SKM-1 (cell line): ENCODE results near the gene ZNF581.
A peak's percentile ranks its signal among the peaks of the same experiment; 100 is the strongest.

Experiments used
- DNase-seq: peaks from one replicate; lab custom pipeline; 2025; ENCODE audit not compliant: unreplicated experiment; lab: John Stamatoyannopoulos, UW

ZNF581 gene

DNA sequence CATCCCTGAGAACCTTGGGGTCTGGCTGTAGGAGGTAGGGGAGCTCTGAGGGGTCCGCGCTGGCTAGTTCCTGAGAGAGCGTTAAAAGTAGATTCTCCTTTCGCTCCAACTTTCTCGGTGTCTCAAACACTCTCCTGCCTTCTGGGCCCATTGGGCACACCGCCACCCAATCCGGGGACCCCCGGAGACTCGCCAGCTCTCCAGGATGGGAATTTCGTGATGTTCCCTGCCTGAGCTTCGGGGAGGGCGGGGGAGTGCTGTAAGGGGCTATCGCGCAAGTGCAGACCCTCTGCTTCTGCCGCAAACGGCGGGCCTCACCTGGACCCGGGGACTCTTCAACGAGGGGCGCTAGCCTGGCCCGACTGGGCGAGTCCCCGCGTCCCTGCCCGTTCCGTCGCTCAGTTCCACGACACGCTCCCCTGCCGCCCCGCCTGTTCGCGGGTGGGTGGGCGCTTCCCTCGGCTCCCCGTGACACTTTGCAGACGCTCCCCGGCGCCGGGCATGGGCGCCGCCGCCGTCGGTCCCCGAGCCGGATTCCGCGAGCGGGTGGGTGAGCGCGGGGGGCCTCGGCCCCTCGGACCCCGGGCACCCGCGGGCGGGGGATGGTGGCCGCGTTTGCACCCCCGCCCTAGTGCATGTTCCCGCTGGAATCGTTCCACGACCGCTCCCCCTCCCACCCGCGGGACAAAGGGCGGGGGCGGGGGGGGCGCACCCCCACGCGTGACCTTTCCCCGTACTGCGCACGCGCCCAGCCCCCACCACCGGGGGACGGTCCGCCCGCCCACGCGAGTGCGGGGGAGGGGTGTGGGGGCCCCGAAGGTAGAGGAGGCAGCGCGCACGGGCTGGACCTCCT is 4.5 kb downstream of the ZNF581 start, which contains the start of gene CCDC106:
CCDC106 (plus strand) TSS at position 481 of the 853 bp plus-strand sequence. CDS start 835 bp downstream, outside the sequence.
- DNase-seq, result no peak

DNA sequence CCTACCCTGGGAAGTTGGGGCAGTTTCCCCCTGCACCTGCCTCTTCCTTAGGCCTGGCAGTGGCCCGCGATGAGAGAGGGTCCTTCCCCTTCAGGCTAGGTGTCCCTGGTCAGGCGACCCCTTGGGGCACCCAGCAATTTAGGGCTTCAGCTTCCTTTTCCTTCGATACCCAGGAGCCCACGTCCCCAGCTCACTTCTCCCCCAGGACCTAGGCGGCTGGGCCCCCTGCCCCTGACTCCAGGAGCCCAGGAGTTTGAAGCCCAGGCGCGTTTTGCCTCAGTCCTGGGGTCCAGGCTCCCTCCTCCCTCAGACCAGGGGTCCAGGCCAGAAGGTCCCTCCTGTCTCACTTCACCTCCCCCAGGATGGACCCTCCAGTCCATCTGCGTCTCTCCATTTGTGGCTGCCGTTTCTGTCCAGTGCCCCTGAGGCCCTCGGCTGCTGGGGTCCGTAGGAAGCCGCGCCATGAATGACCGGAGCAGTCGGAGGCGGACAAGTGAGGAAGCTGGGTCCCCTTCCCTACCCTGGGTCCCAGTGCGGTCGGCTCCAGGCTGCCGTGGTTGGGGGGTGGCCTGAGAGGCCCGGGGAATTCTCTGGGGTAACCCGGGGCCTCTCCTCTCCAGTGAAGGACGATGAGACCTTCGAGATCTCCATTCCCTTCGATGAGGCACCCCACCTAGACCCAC is 5.3 kb downstream of the ZNF581 start:
- DNase-seq, result no peak

DNA sequence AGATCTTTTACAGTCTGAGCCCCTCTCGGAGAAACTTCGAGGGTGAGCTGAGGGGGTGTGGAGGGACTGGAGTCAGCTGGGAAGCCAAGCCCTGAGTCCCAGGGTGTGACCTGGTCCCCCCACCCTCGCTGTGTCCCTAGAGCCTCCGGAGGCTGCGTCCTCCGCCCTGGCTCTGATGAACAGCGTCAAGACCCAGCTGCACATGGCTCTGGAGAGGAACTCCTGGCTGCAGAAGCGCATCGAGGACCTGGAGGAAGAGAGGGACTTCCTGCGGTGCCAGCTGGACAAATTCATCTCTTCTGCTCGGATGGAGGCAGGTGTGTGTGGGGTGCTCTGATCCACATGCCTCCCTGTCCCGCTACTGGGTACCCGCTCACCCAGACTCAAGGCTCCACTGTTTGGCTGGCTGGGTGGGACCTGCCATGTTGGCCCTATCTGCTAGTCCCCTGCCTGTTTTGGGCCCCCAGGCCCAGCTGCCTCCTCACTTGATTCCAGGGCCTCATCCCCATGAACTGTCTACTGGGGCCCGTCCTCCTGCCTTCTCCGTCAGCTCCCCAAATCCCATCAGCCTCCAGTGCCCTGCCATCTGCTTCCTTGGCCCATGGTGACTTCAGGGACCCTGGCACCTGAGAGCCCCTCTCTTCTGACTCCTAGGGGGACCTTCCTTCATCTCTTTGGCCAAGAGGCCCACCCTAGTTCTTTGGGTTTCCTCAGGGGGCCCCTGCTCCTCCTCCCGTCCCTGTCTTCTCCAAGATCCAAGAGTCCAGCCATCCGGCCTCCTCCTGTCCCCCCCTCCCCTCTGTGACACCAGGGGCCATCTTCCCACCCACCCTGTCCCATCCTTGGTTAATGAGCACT is 6.0 kb downstream of the ZNF581 start:
- DNase-seq, result no peak

DNA sequence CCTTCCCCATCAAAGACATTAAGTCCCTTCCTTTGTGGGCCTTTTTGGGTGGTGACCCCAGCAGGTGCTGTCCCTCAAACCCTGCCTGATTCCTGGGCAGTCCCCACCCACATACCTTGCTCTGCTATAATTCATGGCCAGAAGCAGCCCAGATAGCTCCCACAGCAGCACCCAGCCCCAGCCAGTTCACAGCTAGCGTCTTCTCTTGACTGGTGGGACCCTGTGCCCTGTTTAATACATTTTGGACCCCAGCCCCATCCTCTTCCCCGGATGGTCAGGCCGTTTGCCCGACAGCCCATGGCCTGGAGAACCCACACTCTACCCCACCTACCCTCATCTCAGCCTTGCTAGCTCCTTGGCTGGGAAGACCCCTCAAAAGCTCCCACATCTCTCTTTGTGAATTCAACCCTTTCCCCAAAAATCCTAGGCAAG is 6.7 kb downstream of the ZNF581 start:
- DNase-seq, result no peak

DNA sequence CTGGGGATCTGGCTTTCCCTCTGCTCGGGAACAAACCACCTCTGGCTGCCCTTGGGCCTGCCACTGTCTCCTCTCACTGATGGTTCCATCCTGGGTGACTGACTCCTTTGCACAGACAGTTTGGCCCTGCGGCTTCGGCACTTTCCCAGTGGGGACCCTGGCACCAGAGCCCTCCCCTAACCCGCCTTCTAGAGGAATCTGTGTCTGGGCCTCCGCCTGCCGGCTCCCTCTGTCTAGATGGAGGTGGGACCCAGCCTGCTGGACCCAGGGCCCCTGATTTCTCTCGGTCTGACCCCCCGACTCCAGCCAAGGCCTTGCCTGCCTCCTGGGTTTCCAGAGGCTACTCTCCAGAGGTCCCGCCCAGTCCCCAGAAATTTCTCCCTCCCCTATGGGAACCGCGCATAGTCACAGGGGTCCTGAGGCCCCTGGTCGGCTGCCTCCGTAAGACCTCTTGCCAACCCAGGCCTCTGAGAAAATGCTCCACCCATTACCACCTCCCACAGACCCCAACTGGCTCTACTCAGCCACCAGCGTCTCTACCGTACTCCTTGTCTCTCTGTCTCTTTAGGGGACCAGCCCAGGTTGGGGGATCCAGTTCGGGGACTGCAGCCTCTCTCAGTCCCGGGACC is 7.3 kb downstream of the ZNF581 start:
- no peak for DNase-seq

DNA sequence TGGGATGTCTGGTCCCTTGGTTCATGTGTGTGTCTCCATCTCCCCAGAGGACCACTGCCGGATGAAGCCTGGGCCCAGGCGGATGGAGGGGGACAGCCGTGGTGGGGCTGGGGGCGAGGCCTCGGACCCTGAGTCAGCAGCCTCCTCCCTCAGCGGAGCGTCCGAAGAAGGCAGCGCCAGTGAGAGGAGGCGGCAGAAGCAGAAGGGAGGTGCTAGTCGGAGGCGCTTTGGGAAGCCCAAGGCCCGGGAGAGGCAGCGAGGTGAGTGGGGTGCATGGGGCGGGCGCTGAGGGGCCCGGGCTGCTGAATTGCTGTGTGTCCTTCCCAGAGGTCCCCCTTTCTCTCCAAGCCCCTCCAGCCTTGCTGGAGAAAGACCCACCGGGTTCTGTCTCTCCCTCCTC is 7.8 kb downstream of the ZNF581 start:
- DNase-seq, result no peak

DNA sequence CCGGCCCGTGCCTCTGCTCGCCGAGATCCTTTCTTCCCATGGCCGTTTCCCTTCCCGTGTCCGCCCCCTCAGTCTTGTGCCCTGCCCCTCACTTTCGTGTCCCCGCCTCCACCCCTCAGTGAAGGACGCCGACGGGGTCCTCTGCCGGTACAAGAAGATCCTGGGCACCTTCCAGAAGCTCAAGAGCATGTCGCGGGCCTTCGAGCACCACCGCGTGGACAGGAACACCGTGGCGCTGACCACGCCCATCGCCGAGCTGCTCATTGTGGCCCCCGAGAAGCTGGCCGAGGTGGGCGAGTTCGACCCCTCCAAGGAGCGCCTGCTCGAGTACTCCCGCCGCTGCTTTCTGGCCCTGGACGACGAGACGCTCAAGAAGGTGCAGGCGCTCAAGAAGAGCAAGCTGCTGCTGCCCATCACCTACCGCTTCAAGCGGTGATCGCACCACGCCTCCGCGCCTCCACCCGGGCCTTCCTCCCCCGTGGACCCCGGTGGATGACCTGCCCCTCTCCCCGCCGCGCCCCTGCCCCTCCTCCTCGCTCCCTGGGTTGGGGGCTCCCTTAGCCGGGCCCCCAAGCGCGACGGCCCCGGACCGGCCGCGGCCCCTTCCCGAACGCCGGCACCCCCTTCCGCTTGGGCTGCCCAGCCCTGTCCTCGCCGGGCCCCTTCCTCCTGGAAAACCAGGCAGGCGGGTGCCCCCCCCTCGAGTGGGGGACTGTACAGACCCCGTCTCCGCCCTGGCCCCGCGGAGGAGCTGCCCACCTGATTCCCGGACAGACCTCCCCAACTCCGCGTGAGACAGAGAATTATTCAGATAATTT is 9.1 kb downstream of the ZNF581 start:
- DNase-seq, result no peak

DNA sequence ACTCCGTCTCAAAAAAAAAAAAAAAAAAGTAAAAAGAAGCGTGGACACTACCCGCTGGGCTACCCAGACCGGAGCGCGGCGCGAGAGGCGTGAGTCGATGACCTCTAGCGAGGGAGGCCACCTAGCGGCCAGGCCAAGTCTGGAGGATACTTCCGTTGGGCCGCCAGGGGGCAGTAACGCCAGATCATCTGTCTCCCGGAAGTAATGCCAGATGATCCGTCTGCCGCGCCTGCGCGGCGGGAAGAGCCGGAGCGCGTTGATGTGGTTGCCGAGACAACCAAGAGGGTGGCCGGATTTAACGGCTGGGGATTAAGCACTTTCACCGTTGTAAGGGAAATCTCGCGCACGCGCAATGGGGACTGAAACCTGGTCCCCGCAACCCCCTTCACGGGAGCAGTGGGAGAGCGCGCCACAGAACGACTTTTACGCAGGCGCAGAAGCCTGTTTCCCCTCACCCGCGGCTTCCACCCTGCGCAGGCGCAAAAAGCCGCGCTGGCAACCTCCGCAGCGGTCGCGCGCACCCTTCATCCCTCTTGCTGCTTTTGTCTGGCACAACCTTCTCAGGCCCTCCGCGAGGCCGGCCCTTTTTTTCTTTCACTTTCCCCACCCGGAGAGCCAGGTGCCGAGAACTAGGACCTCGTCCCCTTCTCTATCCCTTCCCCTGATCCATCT is 10.3 kb downstream of the ZNF581 start:
- DNase-seq, result peak; percentile 64

DNA sequence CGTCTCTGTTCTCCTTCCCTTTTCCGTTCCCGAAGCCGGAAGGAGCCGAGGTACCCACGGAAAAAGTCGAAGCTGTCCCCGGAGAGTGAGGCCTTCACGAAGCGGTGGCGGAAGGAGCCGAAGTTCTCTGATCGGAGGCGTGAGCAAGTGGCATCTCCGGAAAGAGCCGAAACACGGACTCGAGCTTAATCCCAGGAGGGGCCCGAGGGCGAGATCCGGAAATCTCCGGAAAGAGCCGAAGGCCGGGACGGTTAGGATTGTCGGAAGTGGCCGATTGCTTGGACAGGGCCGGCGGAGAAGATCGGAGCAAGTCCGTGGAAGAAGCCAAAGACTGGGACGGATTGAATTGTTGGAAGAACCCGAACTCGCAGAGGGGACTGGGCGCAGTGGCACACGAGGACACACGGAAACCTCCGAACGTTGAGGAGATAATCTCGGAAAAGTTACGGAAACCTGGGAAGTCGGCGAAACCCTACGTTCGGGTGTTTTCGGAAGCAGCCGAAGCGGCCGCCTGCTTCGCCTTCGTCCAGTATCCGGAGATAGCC is 10.9 kb downstream of the ZNF581 start:
- peak; percentile 86 for DNase-seq

DNA sequence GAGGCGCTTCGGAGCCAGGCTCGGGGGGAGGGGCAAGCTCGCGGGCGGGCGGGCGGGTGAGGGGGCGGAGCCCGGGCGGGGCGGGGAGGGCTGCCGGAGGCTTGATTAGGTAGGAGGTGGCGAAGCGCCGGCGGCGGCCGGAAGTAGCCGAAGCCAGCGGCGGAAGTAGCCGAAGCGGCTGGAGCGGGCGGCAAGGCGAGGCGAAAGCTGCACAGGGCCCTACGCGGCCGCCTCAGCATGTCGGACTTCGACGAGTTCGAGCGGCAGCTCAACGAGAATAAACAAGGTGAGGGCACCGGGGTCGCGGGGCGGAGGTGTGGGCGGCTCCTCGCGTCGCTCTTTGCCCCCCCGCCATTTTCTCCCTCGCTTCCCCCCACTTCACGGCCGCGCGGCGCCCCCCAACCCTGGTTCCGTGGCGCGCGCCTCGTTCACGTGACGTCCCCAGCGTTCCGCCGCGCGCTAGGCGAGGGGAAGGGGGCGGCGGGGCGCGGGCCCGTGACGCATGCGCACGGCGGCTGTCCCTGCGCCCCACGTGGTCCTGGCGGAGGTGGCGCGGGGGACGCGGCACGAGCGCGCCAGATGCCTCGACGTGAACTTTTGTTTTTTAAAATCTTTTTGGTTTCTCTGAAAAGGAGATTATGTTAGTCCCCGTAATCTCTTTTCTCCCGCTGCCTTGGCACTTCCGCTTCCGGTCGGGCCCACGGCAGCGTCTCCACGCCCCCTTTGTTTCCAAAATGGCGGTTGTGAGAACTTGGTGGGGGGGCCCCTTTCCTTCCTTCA is 11.6 kb downstream of the ZNF581 start, which contains the start of gene U2AF2:
U2AF2 (plus strand) TSS at position 168 of the 780 bp plus-strand sequence; CDS start at position 238, 70 bp downstream.
- DNase-seq, result peak; percentile 57

DNA sequence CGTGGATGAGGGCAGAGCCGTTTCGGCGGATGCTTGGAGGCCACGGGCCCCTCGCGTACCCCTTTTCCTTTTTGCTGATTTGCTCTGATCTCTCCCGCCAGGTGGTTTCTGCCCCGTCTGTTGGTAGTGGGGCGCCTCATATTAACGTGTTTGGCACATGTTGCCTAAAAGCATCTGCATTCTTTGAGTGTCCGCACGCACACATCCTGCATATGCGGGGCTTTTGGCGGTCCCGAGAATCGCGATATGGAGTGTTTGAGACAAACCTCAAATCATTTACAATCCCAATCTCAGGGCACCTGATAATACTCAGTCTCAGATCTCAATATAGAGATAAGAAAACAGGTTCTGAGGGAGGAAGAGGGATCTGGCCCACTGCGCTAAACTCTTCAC is 12.2 kb downstream of the ZNF581 start:
- DNase-seq, result no peak

DNA sequence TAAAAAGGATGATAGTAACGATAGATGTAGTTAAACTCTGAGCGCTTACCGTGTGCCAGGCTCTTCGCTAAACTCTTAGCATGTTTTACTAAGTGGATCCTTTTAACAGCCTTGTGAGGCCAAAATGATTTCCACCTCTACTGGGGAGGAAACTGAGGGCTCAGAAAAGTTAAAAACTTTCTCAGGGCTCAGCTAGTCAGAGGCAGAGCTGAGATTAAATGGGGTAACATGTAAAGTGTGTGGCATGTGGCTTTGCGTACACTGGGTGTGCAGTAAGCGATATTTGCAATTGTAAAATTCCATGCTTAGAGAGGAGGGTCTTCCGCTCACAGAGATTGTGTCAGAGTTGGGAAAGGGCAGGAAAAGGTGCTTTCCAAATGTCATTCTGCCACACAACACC is 13.1 kb downstream of the ZNF581 start:
- DNase-seq, result no peak

DNA sequence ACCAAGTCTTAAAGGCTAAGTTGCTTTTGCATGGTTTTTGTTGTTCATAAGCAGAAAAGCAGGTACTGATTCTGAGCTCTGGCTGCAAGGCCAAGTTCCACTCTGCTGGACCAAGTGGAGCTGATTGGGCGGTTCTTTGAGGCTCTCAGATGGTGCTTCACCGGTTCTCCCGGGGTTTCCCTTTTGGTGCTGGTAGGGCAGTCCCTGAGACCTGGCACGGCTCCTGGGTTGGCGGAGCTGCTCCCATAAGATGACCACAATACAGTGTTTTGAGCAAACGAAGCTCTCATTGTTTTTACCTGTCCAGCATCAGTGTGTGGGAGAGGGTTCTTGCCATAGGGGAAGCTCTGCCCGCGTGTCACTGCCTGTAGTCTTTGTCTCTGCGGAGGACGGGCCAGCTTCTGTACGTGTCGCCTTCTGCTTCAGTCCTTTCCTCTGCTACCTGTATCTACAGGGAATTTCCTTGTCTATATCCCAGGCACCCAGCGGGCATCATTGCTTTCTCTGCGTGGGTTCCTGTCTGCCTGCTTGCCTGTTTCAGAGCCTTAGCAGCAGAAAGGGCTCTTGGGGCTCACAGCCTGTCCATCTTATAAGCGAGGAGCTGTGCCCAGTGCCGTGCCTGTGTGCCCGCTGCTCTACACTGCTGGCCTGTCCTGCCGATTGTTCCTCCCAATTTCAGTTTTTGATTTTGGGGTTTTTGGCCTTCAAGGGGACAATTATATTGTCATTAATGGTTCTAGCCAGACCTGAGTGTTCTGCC is 13.7 kb downstream of the ZNF581 start:
- no peak for DNase-seq

DNA sequence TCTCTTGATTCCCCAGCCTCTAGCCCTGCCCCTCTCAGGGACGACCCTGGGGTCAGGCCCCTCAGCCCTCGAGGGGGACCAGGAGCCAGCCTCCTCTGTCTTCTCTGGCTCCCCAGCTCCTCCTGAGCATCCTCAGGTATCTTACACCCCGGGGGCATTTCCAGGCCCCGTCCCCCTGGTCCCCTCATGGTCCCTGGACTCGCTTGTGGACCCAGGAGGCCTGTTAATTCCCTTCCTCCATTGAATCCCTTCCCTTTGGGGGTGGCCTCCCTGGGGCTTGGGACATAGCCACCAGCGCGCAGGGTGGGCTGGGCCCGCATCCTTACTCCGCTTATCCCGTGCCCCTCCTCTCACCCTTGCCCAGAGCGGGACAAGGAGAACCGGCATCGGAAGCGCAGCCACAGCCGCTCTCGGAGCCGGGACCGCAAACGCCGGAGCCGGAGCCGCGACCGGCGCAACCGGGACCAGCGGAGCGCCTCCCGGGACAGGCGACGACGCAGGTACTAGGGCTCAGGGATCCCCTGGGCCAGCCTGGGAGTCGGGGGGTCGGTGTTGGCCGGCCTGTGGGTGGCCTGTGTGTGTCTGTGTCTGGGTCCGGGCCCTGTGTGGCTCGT is 15.5 kb downstream of the ZNF581 start:
- no peak for DNase-seq

DNA sequence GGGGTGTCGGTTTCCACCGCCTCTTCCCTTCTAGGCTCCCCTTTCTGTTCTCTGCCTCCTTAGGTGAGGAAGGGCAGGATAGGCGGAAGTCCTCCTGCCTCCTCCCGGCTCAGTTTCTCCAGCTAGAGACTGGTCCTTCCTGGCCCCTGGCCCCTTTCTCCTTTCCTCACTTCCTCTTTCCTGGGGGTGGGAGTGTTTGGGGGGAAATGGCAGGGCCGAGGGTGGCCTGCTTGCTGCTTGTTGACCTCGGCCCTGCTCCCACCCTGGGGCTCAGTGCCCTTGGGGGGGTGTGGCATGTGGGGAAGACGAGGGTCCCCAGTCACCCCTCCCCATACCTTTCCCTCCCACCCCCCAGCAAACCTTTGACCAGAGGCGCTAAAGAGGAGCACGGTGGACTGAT is 16.4 kb downstream of the ZNF581 start:
- DNase-seq, result no peak

DNA sequence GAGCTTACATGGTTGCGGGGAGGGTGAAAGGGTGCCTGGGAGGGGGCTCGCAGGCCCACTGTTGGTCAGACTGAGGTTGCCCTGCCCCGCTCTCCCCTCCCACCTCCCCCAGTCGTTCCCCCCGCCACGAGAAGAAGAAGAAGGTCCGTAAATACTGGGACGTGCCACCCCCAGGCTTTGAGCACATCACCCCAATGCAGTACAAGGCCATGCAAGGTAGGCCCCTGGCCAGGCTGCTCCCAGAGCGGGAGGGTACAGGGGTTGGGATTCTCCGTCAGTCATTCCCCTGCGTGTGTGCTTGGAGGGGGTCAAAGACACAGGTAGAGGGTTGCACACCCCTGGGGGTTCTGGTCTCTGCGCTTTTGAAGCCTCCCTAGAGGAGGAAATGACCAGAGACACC is 17.0 kb downstream of the ZNF581 start:
- DNase-seq, result no peak

DNA sequence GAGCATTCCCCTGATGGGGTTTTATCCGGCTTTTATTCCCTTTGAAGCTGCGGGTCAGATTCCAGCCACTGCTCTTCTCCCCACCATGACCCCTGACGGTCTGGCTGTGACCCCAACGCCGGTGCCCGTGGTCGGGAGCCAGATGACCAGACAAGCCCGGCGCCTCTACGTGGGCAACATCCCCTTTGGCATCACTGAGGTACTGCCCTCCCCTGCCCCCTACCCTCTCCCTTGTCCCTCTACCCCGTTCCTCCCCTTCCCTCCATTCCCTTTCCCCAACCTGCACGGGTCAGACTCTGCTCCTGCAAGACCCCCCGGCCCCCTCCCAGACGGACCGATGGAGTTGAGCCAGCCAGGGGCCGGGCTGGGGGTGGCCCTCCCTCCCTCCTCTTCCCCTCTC is 17.5 kb downstream of the ZNF581 start:
- DNase-seq, result no peak
